Heart right ventricle (tissue), 16 donors: ENCODE results near the gene ZNF462. TPM values are rescaled to one million over a fixed set of nuclear protein-coding genes. Genes with fewer than 3 reads are reported as not detected.
A peak's percentile ranks its signal among the peaks of the same experiment; 100 is the strongest.

Source experiments
- ATAC-seq, 8 donors: fragments of 200-7000 bp; cut with Tn5 transposase; one replicate each; pipeline ENCODE4 v1.9.1; 2020; ENCODE audit warnings: mild to moderate bottlenecking in 8 of 8, moderate library complexity in 8 of 8, moderate number of reproducible peaks in 1 of 8
- DNase-seq, 2 donors: peaks; one replicate each; pipeline ENCODE4 v3.0.0-alpha.2; 2020
- H3K27ac ChIP-seq, 10 donors: fragments of 200-600 bp; sonication (generic) in 2 of 10; one replicate each; pipeline versions ENCODE4 v1.5.0 to v1.8.0; 2020 to 2022; ENCODE audit warnings: mild to moderate bottlenecking in 3 of 10
- H3K27me3 ChIP-seq, 7 donors: fragments of 200-600 bp; one replicate each; pipeline ENCODE4 v1.8.0; 2021 to 2022; ENCODE audit warnings: mild to moderate bottlenecking in 2 of 7
- H3K36me3 ChIP-seq, 9 donors: fragments of 200-600 bp; sonication (generic) in 1 of 9; one replicate each; pipeline versions ENCODE4 v1.5.0 to v1.8.0; 2020 to 2022; ENCODE audit warnings: mild to moderate bottlenecking in 2 of 9
- H3K4me1 ChIP-seq, 9 donors: fragments of 200-600 bp; sonication (generic) in 1 of 9; one replicate each; pipeline versions ENCODE4 v1.5.0 to v1.8.0; 2020 to 2022; ENCODE audit warnings: mild to moderate bottlenecking in 4 of 9
- H3K4me3 ChIP-seq, 10 donors: fragments of 200-600 bp; sonication (generic) in 2 of 10; one replicate each; pipeline versions ENCODE4 v1.5.0 to v1.8.0; 2020 to 2022; ENCODE audit warnings: mild to moderate bottlenecking in 7 of 10, moderate library complexity in 2 of 10
- H3K9me3 ChIP-seq, 11 donors: fragments of 200-600 bp in 10 of 11; sonication (generic) in 2 of 11; one replicate each; pipeline versions ENCODE4 v1.5.0 to v1.8.0; 2013 to 2022; ENCODE audit warnings: mild to moderate bottlenecking in 2 of 11, control low read depth in 1 of 11, moderate library complexity in 1 of 11
- CTCF ChIP-seq, 9 donors: fragments of 200-600 bp; sonication (generic) in 2 of 9; IDR thresholded peaks; one replicate each; pipeline versions ENCODE4 v1.5.0 to v1.8.0; 2021 to 2022; ENCODE audit warnings: antibody characterized with exemption in 9 of 9, mild to moderate bottlenecking in 5 of 9, moderate library complexity in 1 of 9
- WGBS, 2 donors: extraction: QIAGEN DNeasy Blood & Tissue Kit; methylation state at CpG; one replicate each; pipeline ENCODE4 v1.1.7; 2013; ENCODE audit warnings: inconsistent platforms in 1 of 2; 5-methylcytosine and 5-hydroxymethylcytosine counted together
- intact Hi-C, 10 donors: fragments of 100-400 bp; cut with DNase I; formaldehyde crosslinking; loops; one replicate each; pipeline versions ENCODE4 v1.11.1 to v1.14.2; 2022
- polyA plus RNA-seq, 2 donors: library from polyadenylated mRNA; stranded (reverse); fragments of 200-250 nt; gene quantifications; one replicate each; pipeline ENCODE4 v1.2.3, GENCODE V29; 2013
- total RNA-seq, 10 donors: library from RNA; stranded (reverse); fragmentation: NEBNext Ultra II Directional in 3 of 10; extraction: Animal tissue kit (Norgen Biotek cat#: 25700) in 3 of 10; gene quantifications; one replicate each; pipeline versions ENCODE4 v1.2.1 to v1.2.4, GENCODE V29; 2021 to 2023
- donor health status: Arrhythmogenic right ventricular cardiomyopathy.
- donor health status: ischemic (EF 13 %, LVEDD 7.1; RV severe dilation, severe dysfunction).
- donor health status: healthy with polysubstance abuse.
- donor health status: DM: no; HTN: yes; CAD: no.
- donor health status: DM: no; HTN: no; CAD: no.
- donor health status: ischemic (EF 25% LVEDD 6.9; RV normal size, moderate dysfunction).
- donor health status: ischemic (EF 25% LVEDD 5.7; RV mildly dilated, moderate dysfunction).
- donor health status: healthy.
- donor health status: DM: yes; HTN: yes; CAD: no.
- donor health status: Ischemic cardiomyopathy.
- donor health status: ischemic (EF 35%, LVEDD 5.7; RV mildly dilated, moderate dysfunction).
- donor health status: nonischemic (EF 11% LVEDD 7.7; RV severe dilation, severe dysfunction).
- donor health status: DM: yes; HTN: yes; CAD: no.
- donor health status: PGD.
- donor health status: ischemic (EF 29% LVEDD 5.4; RV normal size, mild dysfunction).
- donor health status: nonischemic (EF 23%, LVEDD 6.1; RV moderate dilation, normal function).

The ZNF462 gene
- total and polyA plus RNA-seq, 12 donors, result 1.9 to 47.7 (median 33.1) TPM

DNA sequence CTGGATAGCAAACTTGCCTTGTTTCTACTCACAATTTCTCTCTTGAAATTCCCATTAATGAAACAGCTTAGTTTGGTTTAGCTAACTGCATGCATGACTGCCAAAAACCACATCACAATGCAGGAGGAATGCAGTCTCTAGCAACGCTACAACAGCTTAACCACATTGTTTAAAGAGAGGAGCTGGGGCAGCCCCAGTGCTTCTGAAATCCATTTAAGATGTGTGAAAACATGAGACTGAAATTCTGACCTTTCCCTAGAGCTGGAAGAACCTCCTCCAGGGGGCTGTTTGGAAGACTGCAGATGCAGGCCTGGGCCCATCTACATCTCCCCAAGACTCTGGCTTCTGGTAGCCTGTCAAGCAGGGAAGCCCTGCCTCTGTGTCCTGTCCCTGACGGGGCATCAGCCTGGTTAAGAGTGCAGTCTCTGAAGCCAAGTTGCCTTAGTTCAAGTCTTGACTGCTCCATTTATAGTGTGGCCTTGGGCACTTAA, 157.1 kb downstream of the ZNF462 start:
- Histone ChIP-seq H3K27ac (peak overlapping the region in 6 of 10 donors; percentile 8 to 57 (median 43)), H3K36me3 (no peaks in the 10 kb centered on the region), H3K4me3 (no peak overlapping the region), H3K4me1 (peaks cover 0 to 19% (median 7%) of the 10 kb centered on the region in 9 donors), H3K9me3 (peaks cover 0 to 11% (median 0%) of the 10 kb centered on the region in 11 donors), H3K27me3 (no peaks in the 10 kb centered on the region)
- no peak for TF ChIP-seq CTCF (IDR thresholded peaks at IDR 0.05)
- intact Hi-C loops, result no loop called here
- ATAC-seq (peak; percentile 60 to 89 (median 80)), DNase-seq (peak in 1 of 2 donors; percentile 19)
- 36 to 46% methylated on average over 2 of the region's 2 CpGs for WGBS, 2 donors

DNA sequence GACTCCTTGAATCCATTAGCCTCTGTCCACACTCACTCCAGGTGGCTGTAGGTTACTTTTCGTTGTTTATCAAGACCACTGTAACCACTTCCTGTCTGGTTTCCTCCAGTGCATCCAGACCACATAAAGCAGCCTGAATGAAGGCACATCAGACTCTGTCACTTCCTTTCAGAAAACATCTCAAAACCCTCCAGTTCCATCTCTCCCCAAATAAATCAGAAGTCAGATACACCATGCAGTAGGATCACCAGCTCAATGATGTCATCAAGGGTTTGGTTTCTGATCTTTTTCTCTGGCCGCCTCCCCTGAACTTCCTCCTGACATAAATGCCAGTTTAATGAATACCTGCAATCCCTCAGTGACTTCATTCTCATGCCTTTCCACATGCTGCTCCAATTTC, 161.2 kb downstream of the ZNF462 start:
- H3K27ac ChIP-seq, result no peak overlapping the region
- no peak for TF ChIP-seq CTCF (IDR thresholded peaks at IDR 0.05)
- intact Hi-C loops, result no loop called here
- no peaks in the 10 kb centered on the region for H3K27me3 ChIP-seq
- H3K36me3 ChIP-seq, result no peaks in the 10 kb centered on the region
- 65 to 75% methylated on average over 2 of the region's 2 CpGs for WGBS, 2 donors
- ATAC-seq (no peak), DNase-seq (no peak)
- H3K9me3 ChIP-seq, result no peaks in the 10 kb centered on the region
- H3K4me3 ChIP-seq, result no peak overlapping the region
- peaks cover 0 to 17% (median 7%) of the 10 kb centered on the region in 9 donors for H3K4me1 ChIP-seq

DNA sequence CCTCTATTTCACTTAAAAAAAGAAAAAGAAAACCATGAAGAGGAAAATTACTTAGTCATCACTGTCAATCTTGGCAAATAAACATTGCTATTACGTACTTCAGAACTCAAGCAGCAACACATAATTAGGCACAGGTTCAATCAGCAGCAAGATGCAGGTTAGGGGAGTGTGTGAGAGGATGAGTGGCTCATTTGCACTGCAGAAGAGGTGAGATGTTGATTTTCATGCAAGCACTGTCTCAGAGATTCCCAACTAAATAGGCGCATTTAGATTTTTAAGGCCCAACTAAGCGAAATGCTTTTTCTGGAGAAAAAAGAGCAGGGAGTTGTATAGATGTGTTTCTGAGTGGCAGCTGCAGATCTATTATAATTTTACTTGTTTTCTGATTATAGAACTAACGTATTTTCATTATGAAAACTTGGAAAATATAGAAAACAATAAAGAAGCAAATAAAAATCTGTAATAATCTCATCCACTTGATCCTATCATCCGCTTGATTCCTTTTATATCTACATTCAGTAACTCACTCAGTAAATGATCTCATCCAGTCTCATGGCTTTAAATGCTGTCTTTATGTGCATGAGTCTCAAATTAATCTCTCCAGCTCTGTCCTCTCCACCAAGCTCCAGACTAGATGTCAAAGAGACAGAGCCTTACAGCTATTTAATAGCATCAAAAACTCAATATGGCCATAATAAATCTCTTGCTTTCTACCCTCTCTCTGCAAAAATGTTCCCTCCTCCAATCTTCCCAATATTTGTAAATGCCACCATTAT, 162.5 kb downstream of the ZNF462 start:
- no peak for ATAC-seq
- 93 to 97% methylated on average over 5 of the region's 5 CpGs for WGBS, 2 donors
- intact Hi-C loops, result no loop called here

DNA sequence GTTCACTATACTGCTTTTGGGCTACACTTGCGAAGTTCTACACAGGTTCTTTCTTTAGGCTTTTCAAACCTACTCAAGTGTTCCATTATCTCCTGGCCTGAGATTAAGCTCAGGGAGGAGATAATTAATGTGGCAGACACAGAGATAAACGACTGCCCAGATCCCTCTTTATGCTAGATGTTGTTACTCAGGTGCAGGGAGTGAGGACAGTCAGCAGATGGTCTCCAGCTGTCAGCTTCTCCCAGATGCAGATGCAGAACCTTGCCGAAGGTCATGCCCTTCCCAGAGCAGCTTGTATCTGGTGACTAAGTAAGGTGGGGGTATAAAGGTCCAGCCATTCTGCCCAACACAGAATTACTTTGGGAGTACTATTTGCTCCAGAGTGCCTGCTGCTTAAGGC, 166.2 kb downstream of the ZNF462 start:
- Histone ChIP-seq H3K36me3 (no peaks in the 10 kb centered on the region), H3K9me3 (no peaks in the 10 kb centered on the region), H3K4me1 (no peaks in the 10 kb centered on the region), H3K4me3 (no peak overlapping the region), H3K27me3 (no peaks in the 10 kb centered on the region), H3K27ac (no peak overlapping the region)
- intact Hi-C loops, result no loop called here
- TF ChIP-seq CTCF (IDR thresholded peaks at IDR 0.05), result no peak
- WGBS, 2 donors, result 56 to 62% methylated on average over 3 of the region's 3 CpGs
- DNase-seq (no peak), ATAC-seq (no peak)

More for the DNA sequence above, 162.5 kb downstream of the ZNF462 start:
- no peaks in the 10 kb centered on the region for H3K36me3 ChIP-seq
- H3K27ac ChIP-seq, result no peak overlapping the region
- no peaks in the 10 kb centered on the region for H3K27me3 ChIP-seq
- DNase-seq, result no peak
- TF ChIP-seq CTCF (IDR thresholded peaks at IDR 0.05), result no peak
- no peak overlapping the region for H3K4me3 ChIP-seq
- no peaks in the 10 kb centered on the region for H3K9me3 ChIP-seq
- peaks cover 0 to 6% (median under 1%) of the 10 kb centered on the region in 9 donors for H3K4me1 ChIP-seq
